ENCODE measurements around the gene ASPG. TPM values are rescaled to one million over a fixed set of nuclear protein-coding genes. Genes with fewer than 3 reads are reported as not detected.

ASPG gene
- total RNA-seq, 2 experiments from 2014 or later, result not detected

DNA sequence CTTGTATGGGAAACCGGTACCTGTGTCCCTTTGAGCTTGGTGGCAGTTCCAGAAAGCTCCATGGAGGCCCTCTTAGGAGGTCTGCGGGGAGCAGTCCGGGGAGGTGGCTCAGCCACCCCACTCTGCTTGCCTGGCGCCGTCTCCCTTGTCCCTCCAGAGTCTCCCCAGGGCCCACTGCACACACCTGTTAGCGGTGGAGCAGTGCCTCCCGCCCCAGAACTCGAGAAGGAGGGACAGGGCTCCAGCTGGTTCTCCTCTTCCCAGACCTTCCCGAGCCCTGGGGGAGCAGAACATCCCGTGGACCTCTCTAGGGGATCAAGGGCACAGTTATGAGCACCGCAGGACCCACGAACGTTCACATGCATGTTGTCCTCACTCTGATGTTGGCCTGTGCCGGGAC, 10.8 kb downstream of the ASPG start:
- Mint-ChIP-seq H3K27ac (no peak overlapping the region), H3K4me1 (ENCODE audit: low read depth) (peaks cover 3% of the 10 kb centered on the region), H3K9me3 (no peaks in the 10 kb centered on the region), H3K36me3 (ENCODE audit: low read depth) (no peaks in the 10 kb centered on the region), H3K4me3 (no peak overlapping the region), H3K27me3 (no peaks in the 10 kb centered on the region)
- POLR2A ChIA-PET, result no interaction called here
- intact Hi-C loops (cut with micrococcal nuclease), result no loop called here
- TF ChIP-seq CTCF (IDR thresholded peaks at IDR 0.05), result no peak
- CTCF ChIA-PET, result interaction anchor here (0.7 to 2.1 kb wide), 2 partner anchors 18 to 186 kb away, joined by 3 to 9 read pairs; no protein-coding TSS in a partner anchor
- no peak for DNase-seq
- no peak for ATAC-seq

DNA sequence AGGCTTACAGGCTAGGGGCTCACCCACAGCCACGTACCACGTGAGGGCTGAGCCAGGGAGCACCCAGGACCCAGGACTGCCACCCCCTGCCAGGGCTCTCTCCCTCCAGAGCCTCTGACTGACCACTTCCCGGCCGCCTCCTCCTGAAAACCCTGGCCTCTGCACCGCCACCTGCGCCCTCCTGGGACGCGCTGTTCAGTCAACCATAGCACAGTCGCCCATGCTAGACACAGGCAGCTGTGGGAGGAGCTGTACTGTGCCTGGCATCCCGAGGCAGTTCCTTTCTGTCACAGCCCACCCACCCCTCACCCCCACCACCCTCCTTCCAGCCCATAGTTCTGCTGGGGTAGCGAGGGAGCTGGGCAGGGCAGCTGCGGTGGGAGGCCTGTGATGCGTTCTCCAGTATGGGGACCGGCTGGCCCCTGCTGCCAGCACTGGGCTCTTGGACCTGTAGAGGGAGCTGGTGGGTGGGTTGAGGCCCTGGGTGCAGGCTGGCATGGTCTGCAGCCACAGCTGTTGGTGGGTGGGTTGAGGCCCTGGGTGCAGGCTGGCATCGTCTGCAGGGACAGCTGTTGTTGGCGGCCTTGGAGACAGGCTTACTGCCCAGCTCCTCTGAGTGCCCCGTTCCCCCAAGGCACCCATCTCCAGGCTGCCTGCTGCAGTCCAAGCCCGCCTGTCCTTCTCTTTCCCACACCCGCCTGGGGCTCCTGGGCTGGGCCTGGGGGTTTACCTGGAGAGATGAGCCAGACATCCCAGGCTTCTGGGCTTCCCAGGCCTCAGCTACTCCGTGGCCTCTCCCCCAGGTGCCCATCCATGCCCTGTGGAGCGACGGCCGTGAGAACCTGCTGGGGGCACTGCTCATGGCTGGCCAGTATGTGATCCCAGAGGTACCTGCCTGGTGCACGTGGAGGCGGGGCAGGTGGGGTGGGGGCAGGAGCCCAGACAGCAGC, 11.5 kb downstream of the ASPG start:
- no peaks in the 10 kb centered on the region for H3K9me3 Mint-ChIP-seq
- no peaks in the 10 kb centered on the region for H3K27me3 Mint-ChIP-seq
- no peak overlapping the region for H3K27ac Mint-ChIP-seq
- no peak for ATAC-seq
- POLR2A ChIA-PET, result no interaction called here
- TF ChIP-seq CTCF (IDR thresholded peaks at IDR 0.05), result no peak
- intact Hi-C loops (cut with micrococcal nuclease), result no loop called here
- peaks cover 3% of the 10 kb centered on the region for H3K4me1 Mint-ChIP-seq (ENCODE audit: low read depth)
- no peak for DNase-seq
- CTCF ChIA-PET, result interaction anchor here (0.7 to 2.1 kb wide), 2 partner anchors 19 to 187 kb away, joined by 3 to 9 read pairs; no protein-coding TSS in a partner anchor
- no peak overlapping the region for H3K4me3 Mint-ChIP-seq
- H3K36me3 Mint-ChIP-seq (ENCODE audit: low read depth), result no peaks in the 10 kb centered on the region

- ATAC-seq, result no peak
- Mint-ChIP-seq H3K27ac (no peak overlapping the region), H3K9me3 (no peaks in the 10 kb centered on the region), H3K4me3 (no peak overlapping the region), H3K36me3 (ENCODE audit: low read depth) (no peaks in the 10 kb centered on the region), H3K4me1 (ENCODE audit: low read depth) (peaks cover 3% of the 10 kb centered on the region), H3K27me3 (no peaks in the 10 kb centered on the region)
- CTCF ChIA-PET, result interaction anchor here (0.8 kb wide), 1 partner anchor 21 kb away, joined by 4 read pairs; no protein-coding TSS in a partner anchor
- no peak for DNase-seq
- intact Hi-C loops (cut with micrococcal nuclease), result no loop called here
- POLR2A ChIA-PET, result no interaction called here
- no peak for TF ChIP-seq CTCF (IDR thresholded peaks at IDR 0.05)
Measured at GRCh38 chr14:104098272-104099095, 13.0 kb downstream of the ASPG start.

- H3K27me3 Mint-ChIP-seq, result no peaks in the 10 kb centered on the region
- intact Hi-C loops (cut with micrococcal nuclease), result no loop called here
- H3K9me3 Mint-ChIP-seq, result no peaks in the 10 kb centered on the region
- H3K36me3 Mint-ChIP-seq (ENCODE audit: low read depth), result no peaks in the 10 kb centered on the region
- ChIA-PET POLR2A (interaction anchor here (0.6 kb wide), 1 partner anchor 137 kb away, joined by 3 read pairs; no protein-coding TSS in a partner anchor), CTCF (interaction anchor here (0.8 kb wide), 1 partner anchor 22 kb away, joined by 4 read pairs; no protein-coding TSS in a partner anchor)
- H3K27ac Mint-ChIP-seq, result no peak overlapping the region
- ATAC-seq, result no peak
- no peak for TF ChIP-seq CTCF (IDR thresholded peaks at IDR 0.05)
- H3K4me1 Mint-ChIP-seq (ENCODE audit: low read depth), result peaks cover 2% of the 10 kb centered on the region
- no peak for DNase-seq
- H3K4me3 Mint-ChIP-seq, result no peak overlapping the region
Measured at GRCh38 chr14:104099096-104100041, 13.9 kb downstream of the ASPG start.
